Adipocyte (in vitro differentiated cells): ENCODE data around the gene KRTAP2-1.

Experiments used
- DNase-seq: peaks from one replicate; pipeline ENCODE4 v3.0.0-alpha.2; 2015; ENCODE audit warnings: low read depth
- H3K27me3 ChIP-seq: replicated peaks from 2 replicates; pipeline ENCODE4 v1.7.0; 2013; ENCODE audit warnings: mild to moderate bottlenecking, low read length, moderate library complexity; ENCODE audit not compliant: control insufficient read depth, insufficient read depth
- H3K36me3 ChIP-seq: 2 replicates; pipeline ENCODE4 v1.7.0; 2013; ENCODE audit warnings: low read length, mild to moderate bottlenecking, moderate library complexity; ENCODE audit not compliant: control insufficient read depth, insufficient read depth, severe bottlenecking
- H3K4me1 ChIP-seq: 2 replicates; pipeline ENCODE4 v1.7.0; 2013; ENCODE audit warnings: mild to moderate bottlenecking, low read length, moderate library complexity; ENCODE audit not compliant: control insufficient read depth, insufficient read depth
- H3K4me3 ChIP-seq: 2 replicates; pipeline ENCODE4 v1.7.0; 2013; ENCODE audit warnings: mild to moderate bottlenecking, low read length, moderate library complexity
- H3K9ac ChIP-seq: 2 replicates; pipeline ENCODE4 v1.7.0; 2013; ENCODE audit warnings: mild to moderate bottlenecking, low read length, moderate library complexity
- H3K9me3 ChIP-seq: 2 replicates; pipeline ENCODE4 v1.7.0; 2013; ENCODE audit warnings: mild to moderate bottlenecking, low read length, moderate library complexity; ENCODE audit not compliant: control insufficient read depth

Gene KRTAP2-1

GRCh38 chr17:41026715-41027471 is 20.2 kb downstream of the KRTAP2-1 start, which contains the start of gene KRTAP1-5:
TSS of gene KRTAP1-5 (minus strand) at chr17:41027208. CDS start at chr17:41027155, 53 bp downstream.
- Histone ChIP-seq H3K4me1 (peaks cover 22% of the 10 kb centered on the region), H3K9me3 (no peaks in the 10 kb centered on the region), H3K36me3 (no peaks in the 10 kb centered on the region), H3K27me3 (no peaks in the 10 kb centered on the region), H3K4me3 (no peak within 1 kb of the TSS), H3K9ac (no peak within 1 kb of the TSS)
- DNase-seq, result peak; percentile 84

DNA sequence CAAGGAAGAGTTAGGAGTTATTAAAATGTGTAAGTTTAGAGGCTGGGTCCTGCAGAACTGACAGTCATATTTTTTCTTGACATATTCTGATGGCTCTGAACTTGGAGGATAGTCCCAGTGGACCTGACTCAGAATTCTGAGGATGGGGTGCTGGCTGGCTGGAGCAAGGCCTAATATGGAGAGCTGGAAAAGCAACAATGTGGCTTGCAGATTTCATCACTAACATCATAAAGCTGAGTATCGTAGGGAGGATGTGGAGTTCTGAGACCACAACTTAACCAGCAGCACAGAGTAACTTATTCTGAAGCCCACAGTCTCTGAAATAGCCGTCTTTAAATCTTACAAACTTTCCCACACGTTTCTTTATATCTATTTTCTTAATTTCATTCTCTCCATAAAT is 22.4 kb downstream of the KRTAP2-1 start:
- Histone ChIP-seq H3K4me3 (no peak overlapping the region), H3K9me3 (peaks cover 5% of the 10 kb centered on the region), H3K9ac (no peak overlapping the region), H3K4me1 (peaks cover 22% of the 10 kb centered on the region), H3K27me3 (no peaks in the 10 kb centered on the region), H3K36me3 (no peaks in the 10 kb centered on the region)
- no peak for DNase-seq

DNA sequence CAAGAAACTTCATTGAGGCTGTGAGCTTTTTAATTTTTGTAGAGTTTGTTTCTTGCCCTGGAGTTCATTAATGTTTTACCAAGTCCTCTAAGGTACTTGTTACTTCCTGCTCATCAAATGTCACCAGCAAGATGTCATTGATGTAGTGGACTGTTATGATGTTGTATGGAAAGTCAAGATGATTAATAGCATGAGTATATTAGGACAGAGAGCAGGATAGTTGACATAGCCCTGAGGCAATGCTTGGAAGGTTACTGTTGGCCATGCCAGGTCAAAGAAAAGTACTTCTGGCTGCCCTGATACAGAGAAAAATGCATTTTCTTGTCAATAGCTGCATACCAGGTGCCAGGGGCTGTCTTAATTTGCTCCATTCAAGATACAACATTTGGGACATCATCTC is 26.8 kb downstream of the KRTAP2-1 start:
- H3K36me3 ChIP-seq, result no peaks in the 10 kb centered on the region

GRCh38 chr17:41019415-41019814 is 27.7 kb downstream of the KRTAP2-1 start:
- Histone ChIP-seq H3K9me3 (peaks cover 5% of the 10 kb centered on the region), H3K27me3 (no peaks in the 10 kb centered on the region), H3K36me3 (no peaks in the 10 kb centered on the region), H3K4me3 (no peak overlapping the region), H3K9ac (no peak overlapping the region), H3K4me1 (peaks cover 14% of the 10 kb centered on the region)
- DNase-seq, result no peak

More for the DNA sequence above, 26.8 kb downstream of the KRTAP2-1 start:
- peaks cover 5% of the 10 kb centered on the region for H3K9me3 ChIP-seq
- peaks cover 17% of the 10 kb centered on the region for H3K4me1 ChIP-seq
- no peaks in the 10 kb centered on the region for H3K27me3 ChIP-seq
- DNase-seq, result no peak
- no peak overlapping the region for H3K9ac ChIP-seq
- H3K4me3 ChIP-seq, result no peak overlapping the region

- Histone ChIP-seq H3K9me3 (peaks cover 5% of the 10 kb centered on the region), H3K27me3 (no peaks in the 10 kb centered on the region), H3K4me3 (no peak overlapping the region), H3K4me1 (peaks cover 18% of the 10 kb centered on the region), H3K9ac (no peak overlapping the region), H3K36me3 (no peaks in the 10 kb centered on the region)
- DNase-seq, result no peak
Measured at GRCh38 chr17:41018541-41018940, 28.6 kb downstream of the KRTAP2-1 start.

DNA sequence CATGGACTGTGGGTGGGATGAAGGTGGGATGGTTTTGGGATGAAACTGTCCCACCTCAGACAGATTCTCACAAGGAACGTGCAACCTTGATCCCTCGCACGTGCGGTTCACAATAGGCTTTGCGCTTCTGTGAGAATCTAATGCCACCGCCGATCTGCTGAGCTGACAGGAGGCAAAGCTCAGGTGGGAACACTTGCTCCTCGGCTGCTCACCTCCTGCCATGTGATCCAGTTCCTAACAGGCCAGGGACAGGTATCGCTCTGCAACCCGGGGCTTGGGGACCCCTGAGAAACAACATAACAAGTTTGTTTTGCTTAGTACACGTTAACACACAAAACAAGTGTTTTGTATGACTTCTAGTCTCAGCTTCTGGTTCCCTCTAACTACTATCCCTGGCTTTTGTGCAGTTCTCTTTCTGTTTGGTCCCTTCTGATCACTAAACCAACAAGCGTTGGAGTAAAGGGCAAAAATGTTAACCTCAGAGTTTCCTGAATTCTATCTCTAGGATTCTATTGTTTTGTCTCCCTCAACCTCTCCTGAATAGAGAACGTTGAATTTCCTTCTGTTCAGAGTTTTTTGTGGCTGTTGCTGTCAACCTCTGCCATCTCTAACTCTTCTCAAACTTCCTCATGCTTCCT is 30.4 kb downstream of the KRTAP2-1 start:
- peaks cover 21% of the 10 kb centered on the region for H3K4me1 ChIP-seq
- no peak overlapping the region for H3K9ac ChIP-seq
- peaks cover 5% of the 10 kb centered on the region for H3K9me3 ChIP-seq
- H3K4me3 ChIP-seq, result no peak overlapping the region
- H3K27me3 ChIP-seq, result no peaks in the 10 kb centered on the region
- no peaks in the 10 kb centered on the region for H3K36me3 ChIP-seq
- no peak for DNase-seq

- Histone ChIP-seq H3K9me3 (no peaks in the 10 kb centered on the region), H3K27me3 (no peaks in the 10 kb centered on the region), H3K4me3 (no peak overlapping the region), H3K36me3 (no peaks in the 10 kb centered on the region), H3K9ac (no peak overlapping the region), H3K4me1 (peaks cover 21% of the 10 kb centered on the region)
- DNase-seq, result no peak
Measured at GRCh38 chr17:41015454-41015853, 31.7 kb downstream of the KRTAP2-1 start.

- peak; percentile 65 for DNase-seq
- Histone ChIP-seq H3K9ac (no peak overlapping the region), H3K4me3 (no peak overlapping the region), H3K27me3 (no peaks in the 10 kb centered on the region), H3K4me1 (peaks cover 24% of the 10 kb centered on the region), H3K9me3 (no peaks in the 10 kb centered on the region), H3K36me3 (no peaks in the 10 kb centered on the region)
Measured at GRCh38 chr17:41013606-41014005, 33.5 kb downstream of the KRTAP2-1 start.

DNA sequence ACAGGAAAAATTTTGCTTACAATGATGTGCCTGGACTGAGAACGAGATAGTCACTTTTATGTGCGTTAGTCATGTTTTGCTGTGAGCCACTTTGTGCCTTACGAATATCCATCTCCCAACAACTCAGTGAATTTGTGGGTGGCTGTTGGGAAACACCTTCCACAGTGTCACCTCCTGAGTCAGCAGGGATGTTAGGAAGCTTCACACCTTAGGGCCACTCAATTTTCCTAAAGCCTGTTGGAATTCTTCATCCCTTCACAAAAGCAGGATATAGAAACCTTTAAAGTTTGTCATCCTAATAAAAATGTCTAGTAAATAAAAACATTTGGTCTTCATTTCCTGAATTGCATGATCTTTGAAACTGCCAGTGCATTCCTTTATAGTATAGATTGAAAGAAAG is 33.9 kb downstream of the KRTAP2-1 start:
- no peak for DNase-seq
- H3K4me3 ChIP-seq, result no peak overlapping the region
- H3K9ac ChIP-seq, result no peak overlapping the region
- no peaks in the 10 kb centered on the region for H3K27me3 ChIP-seq
- H3K9me3 ChIP-seq, result no peaks in the 10 kb centered on the region
- no peaks in the 10 kb centered on the region for H3K36me3 ChIP-seq
- H3K4me1 ChIP-seq, result peaks cover 22% of the 10 kb centered on the region

DNA sequence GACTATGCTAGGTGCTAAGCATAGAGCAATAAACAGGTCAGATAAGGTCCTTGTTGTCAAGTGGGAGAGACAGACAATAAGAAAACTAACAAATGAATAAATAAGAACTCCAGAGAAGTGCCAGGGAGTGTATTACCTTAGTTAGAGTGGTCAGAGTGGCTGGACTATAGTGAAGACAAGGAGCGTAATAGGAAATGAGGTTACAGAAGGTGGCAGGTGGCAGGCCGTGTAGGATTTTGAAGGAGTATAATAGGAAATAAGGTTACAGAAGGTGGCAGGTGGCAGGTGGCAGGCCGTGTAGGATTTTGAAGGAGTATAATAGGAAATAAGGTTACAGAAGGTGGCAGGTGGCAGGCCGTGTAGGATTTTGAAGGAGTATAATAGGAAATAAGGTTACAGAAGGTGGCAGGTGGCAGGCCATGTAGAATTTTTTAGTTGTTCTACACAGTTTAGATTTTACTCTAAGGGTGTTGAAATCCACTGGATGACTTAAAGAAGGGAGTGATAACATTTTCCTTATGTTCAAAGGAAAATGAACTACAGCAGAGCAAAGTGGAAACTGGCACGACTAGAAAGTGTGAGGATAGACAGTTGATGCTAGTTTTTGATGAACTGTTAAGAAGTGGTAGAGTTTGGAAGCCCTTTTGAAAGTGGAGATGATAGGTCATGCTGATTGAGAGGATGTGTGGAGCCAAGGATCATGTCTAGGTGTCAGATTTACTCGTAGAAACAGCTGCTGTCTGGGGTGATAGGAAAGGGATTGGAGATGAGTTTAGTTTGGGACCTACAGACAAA is 34.6 kb downstream of the KRTAP2-1 start:
- H3K27me3 ChIP-seq, result no peaks in the 10 kb centered on the region
- DNase-seq, result no peak
- H3K36me3 ChIP-seq, result no peaks in the 10 kb centered on the region
- H3K4me3 ChIP-seq, result no peak overlapping the region
- no peaks in the 10 kb centered on the region for H3K9me3 ChIP-seq
- H3K9ac ChIP-seq, result no peak overlapping the region
- H3K4me1 ChIP-seq, result peaks cover 18% of the 10 kb centered on the region

DNA sequence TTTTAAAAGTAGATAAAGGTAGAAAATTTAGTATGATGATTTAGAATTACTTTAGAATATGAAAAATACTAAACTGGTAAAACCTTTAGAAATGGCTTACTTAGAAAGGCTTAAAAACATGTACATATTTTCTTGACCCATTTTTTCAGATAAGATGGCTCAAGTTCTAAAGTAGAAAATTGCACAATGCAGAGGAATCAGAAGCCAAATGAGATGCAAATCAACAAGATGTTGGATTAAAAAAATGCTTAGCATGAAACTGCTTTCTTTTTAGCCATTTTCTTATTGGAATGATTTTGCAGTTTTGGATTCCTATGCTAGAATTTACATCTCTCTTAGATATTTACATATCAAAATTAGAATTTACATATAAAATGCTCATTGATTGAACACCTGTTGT is 36.7 kb downstream of the KRTAP2-1 start:
- peak; percentile 72 for DNase-seq
- Histone ChIP-seq H3K27me3 (no peaks in the 10 kb centered on the region), H3K9ac (no peak overlapping the region), H3K9me3 (no peaks in the 10 kb centered on the region), H3K36me3 (no peaks in the 10 kb centered on the region), H3K4me3 (no peak overlapping the region), H3K4me1 (peaks cover 13% of the 10 kb centered on the region)
